HL-60 (cell line): Measurements from ENCODE around the gene TNFAIP8L3.

Source experiments
- GABPA ChIP-seq: IDR thresholded peaks from 2 replicates; pipeline ENCODE4 v1.6.1; 2012; ENCODE audit warnings: low read depth
- POLR2AphosphoS5 ChIP-seq: IDR thresholded peaks from 2 replicates; pipeline ENCODE4 v1.6.1; 2012; ENCODE audit warnings: low read depth
- SPI1 ChIP-seq: IDR thresholded peaks from 2 replicates; pipeline ENCODE4 v1.6.1; 2012; ENCODE audit warnings: low read depth, mild to moderate bottlenecking, borderline replicate concordance
- TF ChIP-seq, protein P1 (sequence below): IDR thresholded peaks from one replicate; pipeline ENCODE4 v1.5.1; 2011; ENCODE audit warnings: low read length, control low read depth, inconsistent platforms; ENCODE audit not compliant: insufficient read depth
- TF ChIP-seq, protein P2 (sequence below): IDR thresholded peaks from 2 replicates; pipeline ENCODE4 v1.6.1; 2012; ENCODE audit warnings: low read depth; ENCODE audit not compliant: insufficient replicate concordance

DNA sequence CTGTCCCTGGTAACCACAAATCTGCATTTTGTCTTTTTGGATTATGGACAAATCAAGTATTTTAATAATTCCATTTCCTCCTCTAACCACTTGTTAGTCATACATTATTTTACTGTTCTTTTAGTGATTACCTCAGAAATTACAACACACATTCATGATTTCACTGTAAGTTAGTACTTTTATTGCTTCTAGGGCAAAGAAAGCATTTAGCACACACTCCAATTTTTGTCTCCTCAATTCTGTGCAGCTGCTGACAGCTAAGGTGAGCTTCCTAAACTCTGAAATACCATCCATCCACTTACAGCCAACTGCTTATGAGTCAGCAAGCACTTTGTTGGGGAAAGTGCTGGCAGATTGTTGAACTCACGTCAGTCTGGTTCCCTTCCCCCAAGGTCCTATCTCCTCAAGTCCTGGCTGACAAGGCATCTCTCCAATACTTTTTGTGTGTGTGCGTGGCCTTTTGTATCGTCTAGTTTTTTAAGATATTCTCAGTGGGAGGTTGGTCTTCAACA, 49.4 kb upstream of the TNFAIP8L3 start:
- TF ChIP-seq, protein P1, sequence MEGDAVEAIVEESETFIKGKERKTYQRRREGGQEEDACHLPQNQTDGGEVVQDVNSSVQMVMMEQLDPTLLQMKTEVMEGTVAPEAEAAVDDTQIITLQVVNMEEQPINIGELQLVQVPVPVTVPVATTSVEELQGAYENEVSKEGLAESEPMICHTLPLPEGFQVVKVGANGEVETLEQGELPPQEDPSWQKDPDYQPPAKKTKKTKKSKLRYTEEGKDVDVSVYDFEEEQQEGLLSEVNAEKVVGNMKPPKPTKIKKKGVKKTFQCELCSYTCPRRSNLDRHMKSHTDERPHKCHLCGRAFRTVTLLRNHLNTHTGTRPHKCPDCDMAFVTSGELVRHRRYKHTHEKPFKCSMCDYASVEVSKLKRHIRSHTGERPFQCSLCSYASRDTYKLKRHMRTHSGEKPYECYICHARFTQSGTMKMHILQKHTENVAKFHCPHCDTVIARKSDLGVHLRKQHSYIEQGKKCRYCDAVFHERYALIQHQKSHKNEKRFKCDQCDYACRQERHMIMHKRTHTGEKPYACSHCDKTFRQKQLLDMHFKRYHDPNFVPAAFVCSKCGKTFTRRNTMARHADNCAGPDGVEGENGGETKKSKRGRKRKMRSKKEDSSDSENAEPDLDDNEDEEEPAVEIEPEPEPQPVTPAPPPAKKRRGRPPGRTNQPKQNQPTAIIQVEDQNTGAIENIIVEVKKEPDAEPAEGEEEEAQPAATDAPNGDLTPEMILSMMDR: no peak
- TF ChIP-seq, protein P2, sequence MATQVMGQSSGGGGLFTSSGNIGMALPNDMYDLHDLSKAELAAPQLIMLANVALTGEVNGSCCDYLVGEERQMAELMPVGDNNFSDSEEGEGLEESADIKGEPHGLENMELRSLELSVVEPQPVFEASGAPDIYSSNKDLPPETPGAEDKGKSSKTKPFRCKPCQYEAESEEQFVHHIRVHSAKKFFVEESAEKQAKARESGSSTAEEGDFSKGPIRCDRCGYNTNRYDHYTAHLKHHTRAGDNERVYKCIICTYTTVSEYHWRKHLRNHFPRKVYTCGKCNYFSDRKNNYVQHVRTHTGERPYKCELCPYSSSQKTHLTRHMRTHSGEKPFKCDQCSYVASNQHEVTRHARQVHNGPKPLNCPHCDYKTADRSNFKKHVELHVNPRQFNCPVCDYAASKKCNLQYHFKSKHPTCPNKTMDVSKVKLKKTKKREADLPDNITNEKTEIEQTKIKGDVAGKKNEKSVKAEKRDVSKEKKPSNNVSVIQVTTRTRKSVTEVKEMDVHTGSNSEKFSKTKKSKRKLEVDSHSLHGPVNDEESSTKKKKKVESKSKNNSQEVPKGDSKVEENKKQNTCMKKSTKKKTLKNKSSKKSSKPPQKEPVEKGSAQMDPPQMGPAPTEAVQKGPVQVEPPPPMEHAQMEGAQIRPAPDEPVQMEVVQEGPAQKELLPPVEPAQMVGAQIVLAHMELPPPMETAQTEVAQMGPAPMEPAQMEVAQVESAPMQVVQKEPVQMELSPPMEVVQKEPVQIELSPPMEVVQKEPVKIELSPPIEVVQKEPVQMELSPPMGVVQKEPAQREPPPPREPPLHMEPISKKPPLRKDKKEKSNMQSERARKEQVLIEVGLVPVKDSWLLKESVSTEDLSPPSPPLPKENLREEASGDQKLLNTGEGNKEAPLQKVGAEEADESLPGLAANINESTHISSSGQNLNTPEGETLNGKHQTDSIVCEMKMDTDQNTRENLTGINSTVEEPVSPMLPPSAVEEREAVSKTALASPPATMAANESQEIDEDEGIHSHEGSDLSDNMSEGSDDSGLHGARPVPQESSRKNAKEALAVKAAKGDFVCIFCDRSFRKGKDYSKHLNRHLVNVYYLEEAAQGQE: no peak
- TF ChIP-seq POLR2AphosphoS5 (no peak), GABPA (no peak), SPI1 (no peak)
